ENCODE results near the gene PARP11.

The PARP11 gene

DNA sequence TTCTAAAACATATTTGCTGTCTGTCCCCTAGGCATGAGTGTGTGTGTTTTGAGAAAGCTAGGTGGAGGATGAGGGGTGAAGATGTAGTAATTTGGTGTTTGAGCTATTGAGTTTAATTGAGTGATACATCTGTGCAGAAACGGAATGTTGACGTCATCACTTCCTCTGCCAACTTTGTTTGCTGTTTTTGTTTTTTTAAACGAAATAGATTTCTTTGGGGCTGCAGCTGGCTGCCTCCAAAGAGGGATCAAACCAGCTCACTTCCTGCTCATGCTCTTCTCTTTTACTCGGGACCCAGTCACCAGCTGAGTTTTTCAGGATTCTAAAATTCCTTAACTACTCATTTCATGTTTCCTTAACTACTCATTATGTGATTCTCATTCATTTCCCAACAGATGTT, 100.8 kb downstream of the PARP11 start:
- Histone ChIP-seq H3K27ac (replicated peaks) (no peak overlapping the region), H3K27me3 (ENCODE audit: insufficient read depth, poor library complexity, severe bottlenecking) (no peaks in the 10 kb centered on the region), H3K4me3 (replicated peaks; ENCODE audit: insufficient read depth, low read length) (no peak overlapping the region)
- TF ChIP-seq GABPA (IDR thresholded peaks at IDR 0.05; ENCODE audit: low read depth) (no peak), SPI1 (IDR thresholded peaks at IDR 0.05; ENCODE audit: borderline replicate concordance, low read depth) (0 out of 2 replicates have a peak, but pooled peaks have one; percentile 1), POLR2AphosphoS5 (IDR thresholded peaks at IDR 0.05; ENCODE audit: low read depth) (no peak)
- TF ChIP-seq, protein P1, sequence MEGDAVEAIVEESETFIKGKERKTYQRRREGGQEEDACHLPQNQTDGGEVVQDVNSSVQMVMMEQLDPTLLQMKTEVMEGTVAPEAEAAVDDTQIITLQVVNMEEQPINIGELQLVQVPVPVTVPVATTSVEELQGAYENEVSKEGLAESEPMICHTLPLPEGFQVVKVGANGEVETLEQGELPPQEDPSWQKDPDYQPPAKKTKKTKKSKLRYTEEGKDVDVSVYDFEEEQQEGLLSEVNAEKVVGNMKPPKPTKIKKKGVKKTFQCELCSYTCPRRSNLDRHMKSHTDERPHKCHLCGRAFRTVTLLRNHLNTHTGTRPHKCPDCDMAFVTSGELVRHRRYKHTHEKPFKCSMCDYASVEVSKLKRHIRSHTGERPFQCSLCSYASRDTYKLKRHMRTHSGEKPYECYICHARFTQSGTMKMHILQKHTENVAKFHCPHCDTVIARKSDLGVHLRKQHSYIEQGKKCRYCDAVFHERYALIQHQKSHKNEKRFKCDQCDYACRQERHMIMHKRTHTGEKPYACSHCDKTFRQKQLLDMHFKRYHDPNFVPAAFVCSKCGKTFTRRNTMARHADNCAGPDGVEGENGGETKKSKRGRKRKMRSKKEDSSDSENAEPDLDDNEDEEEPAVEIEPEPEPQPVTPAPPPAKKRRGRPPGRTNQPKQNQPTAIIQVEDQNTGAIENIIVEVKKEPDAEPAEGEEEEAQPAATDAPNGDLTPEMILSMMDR (IDR thresholded peaks at IDR 0.05; ENCODE audit: insufficient read depth, low read length), result no peak
- TF ChIP-seq, protein P2, sequence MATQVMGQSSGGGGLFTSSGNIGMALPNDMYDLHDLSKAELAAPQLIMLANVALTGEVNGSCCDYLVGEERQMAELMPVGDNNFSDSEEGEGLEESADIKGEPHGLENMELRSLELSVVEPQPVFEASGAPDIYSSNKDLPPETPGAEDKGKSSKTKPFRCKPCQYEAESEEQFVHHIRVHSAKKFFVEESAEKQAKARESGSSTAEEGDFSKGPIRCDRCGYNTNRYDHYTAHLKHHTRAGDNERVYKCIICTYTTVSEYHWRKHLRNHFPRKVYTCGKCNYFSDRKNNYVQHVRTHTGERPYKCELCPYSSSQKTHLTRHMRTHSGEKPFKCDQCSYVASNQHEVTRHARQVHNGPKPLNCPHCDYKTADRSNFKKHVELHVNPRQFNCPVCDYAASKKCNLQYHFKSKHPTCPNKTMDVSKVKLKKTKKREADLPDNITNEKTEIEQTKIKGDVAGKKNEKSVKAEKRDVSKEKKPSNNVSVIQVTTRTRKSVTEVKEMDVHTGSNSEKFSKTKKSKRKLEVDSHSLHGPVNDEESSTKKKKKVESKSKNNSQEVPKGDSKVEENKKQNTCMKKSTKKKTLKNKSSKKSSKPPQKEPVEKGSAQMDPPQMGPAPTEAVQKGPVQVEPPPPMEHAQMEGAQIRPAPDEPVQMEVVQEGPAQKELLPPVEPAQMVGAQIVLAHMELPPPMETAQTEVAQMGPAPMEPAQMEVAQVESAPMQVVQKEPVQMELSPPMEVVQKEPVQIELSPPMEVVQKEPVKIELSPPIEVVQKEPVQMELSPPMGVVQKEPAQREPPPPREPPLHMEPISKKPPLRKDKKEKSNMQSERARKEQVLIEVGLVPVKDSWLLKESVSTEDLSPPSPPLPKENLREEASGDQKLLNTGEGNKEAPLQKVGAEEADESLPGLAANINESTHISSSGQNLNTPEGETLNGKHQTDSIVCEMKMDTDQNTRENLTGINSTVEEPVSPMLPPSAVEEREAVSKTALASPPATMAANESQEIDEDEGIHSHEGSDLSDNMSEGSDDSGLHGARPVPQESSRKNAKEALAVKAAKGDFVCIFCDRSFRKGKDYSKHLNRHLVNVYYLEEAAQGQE (IDR thresholded peaks at IDR 0.05; ENCODE audit: insufficient replicate concordance, low read depth), result no peak
- no peak for DNase-seq (ENCODE audit: low read depth in 1 of 2, low spot score in 1 of 2)

DNA sequence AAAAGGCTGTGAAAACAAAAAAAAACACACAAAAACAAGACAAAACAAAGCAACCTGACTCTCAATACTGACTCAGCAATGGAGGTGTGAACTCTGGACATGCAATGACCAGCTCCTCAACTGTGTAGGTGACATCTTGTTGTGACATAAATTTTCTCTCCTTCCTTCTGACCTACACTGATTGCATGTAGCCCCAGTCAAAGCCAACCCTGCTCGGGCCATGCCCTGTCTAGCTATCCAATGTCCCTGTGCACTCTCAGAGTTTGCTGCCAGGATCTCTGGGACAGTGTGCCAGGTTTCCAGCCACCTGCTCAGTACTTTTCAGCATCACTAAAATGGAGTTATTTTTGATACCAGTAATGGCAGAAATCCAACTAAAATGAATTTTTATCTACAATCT, 101.3 kb downstream of the PARP11 start:
- no peaks in the 10 kb centered on the region for H3K27me3 ChIP-seq (ENCODE audit: insufficient read depth, poor library complexity, severe bottlenecking)

DNA sequence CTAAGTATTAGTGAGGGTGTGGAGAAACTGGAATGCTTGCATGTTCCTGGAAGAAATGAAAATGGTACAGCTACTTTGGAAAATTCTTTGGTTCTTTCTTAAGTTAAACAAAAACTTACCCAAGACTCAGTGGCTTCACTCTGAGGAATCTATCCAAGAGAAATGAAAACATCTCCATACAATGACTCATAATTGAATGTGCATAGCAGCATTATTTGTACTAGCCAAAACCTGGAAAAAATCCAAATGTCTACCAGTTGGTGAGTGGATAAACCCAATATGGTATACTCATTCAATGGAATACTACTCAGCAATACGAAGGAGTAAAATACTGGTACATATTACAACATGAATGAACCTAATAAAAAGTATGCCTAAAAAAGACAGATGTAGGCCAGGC, 102.3 kb downstream of the PARP11 start:
- TF ChIP-seq, protein P1 (IDR thresholded peaks at IDR 0.05; ENCODE audit: insufficient read depth, low read length), result no peak
- no peak for TF ChIP-seq SPI1 (IDR thresholded peaks at IDR 0.05; ENCODE audit: borderline replicate concordance, low read depth)
- TF ChIP-seq, protein P2 (IDR thresholded peaks at IDR 0.05; ENCODE audit: insufficient replicate concordance, low read depth), result no peak
- TF ChIP-seq GABPA (IDR thresholded peaks at IDR 0.05; ENCODE audit: low read depth), result no peak
- no peak for TF ChIP-seq POLR2AphosphoS5 (IDR thresholded peaks at IDR 0.05; ENCODE audit: low read depth)
- no peak for DNase-seq (ENCODE audit: low read depth in 1 of 2, low spot score in 1 of 2)
- no peak overlapping the region for H3K27ac ChIP-seq (replicated peaks)
- H3K4me3 ChIP-seq (replicated peaks; ENCODE audit: insufficient read depth, low read length), result no peak overlapping the region
- H3K27me3 ChIP-seq (ENCODE audit: insufficient read depth, poor library complexity, severe bottlenecking), result no peaks in the 10 kb centered on the region

More for the DNA sequence above, 101.3 kb downstream of the PARP11 start:
- no peak for DNase-seq (ENCODE audit: low read depth in 1 of 2, low spot score in 1 of 2)
- H3K27ac ChIP-seq (replicated peaks), result no peak overlapping the region
- TF ChIP-seq, protein P1 (IDR thresholded peaks at IDR 0.05; ENCODE audit: insufficient read depth, low read length), result no peak
- TF ChIP-seq SPI1 (IDR thresholded peaks at IDR 0.05; ENCODE audit: borderline replicate concordance, low read depth), result no peak
- TF ChIP-seq, protein P2 (IDR thresholded peaks at IDR 0.05; ENCODE audit: insufficient replicate concordance, low read depth), result no peak
- TF ChIP-seq POLR2AphosphoS5 (IDR thresholded peaks at IDR 0.05; ENCODE audit: low read depth), result no peak
- TF ChIP-seq GABPA (IDR thresholded peaks at IDR 0.05; ENCODE audit: low read depth), result no peak
- H3K4me3 ChIP-seq (replicated peaks; ENCODE audit: insufficient read depth, low read length), result no peak overlapping the region
